Measurements from ENCODE around the gene RBM38.
A peak's percentile ranks its signal among the peaks of the same experiment; 100 is the strongest.
"Not testable (repeated sequence)": the region's sequence is repeated elsewhere in the genome, so short reads cannot be mapped to it uniquely, and the experiment has no call there.

Gene RBM38

DNA sequence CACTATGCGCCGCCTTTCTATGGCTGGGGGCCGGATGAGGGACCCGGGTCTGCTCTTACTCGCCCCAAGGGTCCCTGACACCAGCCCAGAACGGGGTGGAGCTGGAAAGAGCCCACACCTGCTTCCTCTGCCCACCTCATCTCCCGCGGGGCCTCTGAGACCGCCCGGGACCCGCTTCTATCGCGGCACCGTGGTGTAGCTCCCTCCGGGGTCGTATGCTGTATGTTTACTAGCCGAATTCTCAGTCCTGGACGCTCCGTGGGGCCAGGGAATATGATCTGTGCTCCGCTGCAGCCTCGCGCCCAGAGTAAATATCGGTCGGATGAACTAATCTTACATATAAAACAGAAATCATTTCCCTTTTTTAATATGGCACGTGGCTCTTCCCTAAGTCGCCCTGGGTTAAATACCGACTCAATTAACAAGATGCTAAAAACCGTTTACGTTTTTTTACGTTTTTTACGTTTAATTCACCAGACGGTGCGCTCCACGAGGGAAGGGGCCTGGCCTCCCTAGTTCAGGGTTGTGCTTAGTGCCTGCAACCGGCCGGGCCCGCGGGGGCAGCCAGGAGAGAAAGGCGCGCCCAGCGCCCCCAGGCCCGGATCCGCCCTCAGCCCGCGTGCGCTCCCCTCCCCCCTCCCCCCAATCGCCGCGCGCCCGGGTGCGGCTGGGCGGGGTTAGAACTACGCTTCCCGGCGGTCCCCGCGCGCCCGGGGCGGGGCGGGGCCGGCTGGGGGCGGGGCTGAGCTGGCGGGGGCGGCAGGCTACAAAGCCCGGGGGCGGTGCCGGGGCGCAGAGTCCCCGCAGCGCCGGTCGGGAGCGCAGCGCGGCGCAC, at the start of gene RBM38:
Gene RBM38, plus strand, starts transcription at position 793 of the 835 bp plus-strand sequence. CDS start 186 bp downstream, outside the sequence.
- peak; percentile 68 to 72 for DNase-seq (ENCODE audit: low read depth in 1 of 2, low spot score in 1 of 2)

DNA sequence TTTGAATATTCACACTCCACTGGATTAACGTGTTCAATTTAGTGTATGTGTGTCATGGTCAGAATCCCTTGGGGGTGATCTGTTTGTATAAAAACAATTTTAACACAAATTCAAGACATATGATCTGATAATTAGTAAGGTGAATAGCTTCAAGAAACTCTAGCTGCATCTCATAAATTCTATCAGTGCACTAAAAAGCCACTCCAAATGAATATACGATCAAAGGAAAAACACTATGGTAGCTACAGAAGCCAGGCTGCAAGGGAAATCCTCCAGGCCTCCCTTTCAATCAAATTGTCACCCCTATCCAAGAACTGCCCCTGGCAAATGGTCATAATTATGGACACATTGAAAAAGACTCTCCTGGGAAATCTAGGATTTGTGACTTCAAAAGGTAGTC, 49.5 kb upstream of the RBM38 start:
- no peak for DNase-seq (ENCODE audit: low read depth in 1 of 2, low spot score in 1 of 2)

DNA sequence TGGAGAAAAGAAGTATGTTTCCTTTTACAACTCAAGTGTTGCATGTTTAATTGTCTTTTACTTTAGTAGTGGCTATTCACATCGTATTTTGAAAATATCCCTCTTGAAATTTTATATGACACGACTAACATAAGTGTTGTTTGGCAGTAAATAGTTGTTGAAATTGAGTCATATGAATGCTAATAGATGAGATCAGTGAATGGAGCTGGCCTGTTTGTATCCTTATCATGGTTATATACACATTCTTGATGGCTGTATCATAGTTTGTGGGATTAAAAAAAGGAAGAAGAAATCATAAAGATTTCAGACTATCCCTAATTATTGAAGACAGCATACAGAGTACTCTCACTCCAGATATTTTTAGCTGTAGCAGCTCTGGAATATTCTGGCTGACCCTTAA, 48.4 kb upstream of the RBM38 start:
- no peak for DNase-seq (ENCODE audit: low read depth in 1 of 2, low spot score in 1 of 2)

DNA sequence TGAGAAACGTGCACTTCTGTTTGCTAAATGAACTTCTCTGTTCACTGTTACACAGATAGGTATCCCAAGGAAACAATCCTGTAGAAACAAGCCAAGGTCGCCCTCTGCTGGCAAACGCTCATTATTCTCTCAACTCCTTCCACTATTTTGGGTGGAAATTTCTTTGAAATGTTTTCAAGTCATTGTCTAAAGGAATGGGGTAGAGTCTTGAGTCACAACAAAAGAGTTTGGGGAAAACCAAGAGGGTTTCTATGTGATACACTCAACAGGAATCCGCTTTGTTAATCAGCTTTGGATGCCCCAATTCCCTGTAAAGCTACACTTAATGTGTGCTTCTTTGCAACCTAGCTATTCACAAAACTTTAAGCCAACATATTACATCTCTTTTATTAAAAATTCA, 44.7 kb upstream of the RBM38 start:
- peak; percentile 33 to 55 for DNase-seq (ENCODE audit: low read depth in 1 of 2, low spot score in 1 of 2)

DNA sequence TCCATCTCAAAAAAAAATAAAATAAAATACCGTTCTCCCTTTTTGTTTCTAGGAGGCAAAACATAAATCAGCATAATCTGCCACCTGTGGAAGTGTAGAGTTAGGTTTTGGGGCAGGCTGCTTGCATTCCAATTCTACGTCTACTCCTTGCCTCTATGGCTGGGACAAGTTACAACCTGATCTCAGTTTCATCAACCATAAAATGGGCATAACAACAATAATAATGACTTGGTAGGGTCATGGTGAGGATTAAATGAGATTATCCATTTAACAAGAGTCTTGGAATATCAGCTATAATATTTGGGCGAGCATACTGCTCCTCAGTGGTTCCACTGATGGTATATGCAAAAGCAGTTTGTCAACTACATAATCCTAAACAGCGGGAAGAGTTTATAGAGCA, 43.8 kb upstream of the RBM38 start:
- DNase-seq (ENCODE audit: low read depth in 1 of 2, low spot score in 1 of 2) = no peak

DNA sequence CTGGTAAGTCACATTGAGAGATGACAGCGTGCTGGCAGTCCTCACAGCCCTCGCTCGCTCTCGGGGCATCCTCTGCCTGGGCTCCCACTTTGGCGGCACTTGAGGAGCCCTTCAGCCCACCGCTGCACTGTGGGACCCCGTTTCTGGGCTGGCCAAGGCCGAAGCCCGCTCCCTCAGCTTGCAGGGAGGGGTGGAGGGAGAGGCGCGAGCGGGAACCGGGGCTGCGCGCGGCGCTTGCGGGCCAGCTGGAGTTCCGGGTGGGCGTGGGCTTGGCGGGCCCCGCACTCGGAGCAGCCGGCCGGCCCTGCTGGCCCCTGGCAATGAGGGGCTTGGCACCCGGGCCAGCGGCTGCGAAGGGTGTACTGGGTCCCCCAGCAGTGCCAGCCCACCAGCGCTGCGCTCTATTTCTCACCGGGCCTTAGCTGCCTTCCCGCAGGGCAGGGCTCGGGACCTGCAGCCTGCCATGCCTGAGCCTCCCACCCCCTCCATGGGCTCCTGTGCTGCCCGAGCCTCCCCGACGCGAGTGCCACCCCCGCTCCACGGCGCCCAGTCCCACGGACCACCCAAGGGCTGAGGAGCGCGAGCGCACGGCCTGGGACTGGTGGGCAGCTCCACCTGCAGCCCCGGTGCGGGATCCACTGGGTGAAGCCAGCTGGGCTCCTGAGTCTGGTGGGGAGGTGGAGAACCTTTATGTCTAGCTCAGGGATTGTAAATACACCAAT, 42.8 kb upstream of the RBM38 start:
- not testable (repeated sequence) for DNase-seq (ENCODE audit: low read depth in 1 of 2, low spot score in 1 of 2)

DNA sequence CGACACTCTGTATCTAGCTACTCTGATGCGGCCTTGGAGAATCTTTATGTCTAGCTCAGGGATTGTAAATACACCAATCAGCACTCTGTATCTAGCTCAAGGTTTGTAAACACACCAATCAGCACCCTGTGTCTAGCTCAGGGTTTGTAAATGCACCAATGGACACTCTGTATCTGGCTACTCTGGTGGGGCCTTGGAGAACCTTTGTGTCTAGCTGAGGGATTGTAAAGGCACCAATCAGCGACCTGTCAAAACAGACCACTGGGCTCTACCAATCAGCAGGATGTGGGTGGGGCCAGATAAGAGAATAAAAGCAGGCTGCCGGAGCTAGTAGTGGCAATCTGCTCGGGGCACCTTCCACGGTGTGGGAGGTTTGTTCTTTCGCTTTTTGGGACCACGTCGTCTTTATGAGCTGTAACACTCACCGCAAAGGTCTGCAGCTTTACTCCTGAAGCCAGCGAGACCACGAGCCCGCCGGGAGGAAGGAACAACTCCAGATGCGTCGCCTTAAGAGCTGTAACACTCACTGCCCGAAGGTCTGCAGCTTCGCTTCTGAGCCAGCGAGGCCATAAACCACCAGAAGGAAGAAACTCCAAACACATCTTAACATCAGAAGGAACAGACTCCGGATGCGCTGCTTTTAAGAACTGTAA, 42.1 kb upstream of the RBM38 start:
- not testable (repeated sequence) for DNase-seq (ENCODE audit: low read depth in 1 of 2, low spot score in 1 of 2)

DNA sequence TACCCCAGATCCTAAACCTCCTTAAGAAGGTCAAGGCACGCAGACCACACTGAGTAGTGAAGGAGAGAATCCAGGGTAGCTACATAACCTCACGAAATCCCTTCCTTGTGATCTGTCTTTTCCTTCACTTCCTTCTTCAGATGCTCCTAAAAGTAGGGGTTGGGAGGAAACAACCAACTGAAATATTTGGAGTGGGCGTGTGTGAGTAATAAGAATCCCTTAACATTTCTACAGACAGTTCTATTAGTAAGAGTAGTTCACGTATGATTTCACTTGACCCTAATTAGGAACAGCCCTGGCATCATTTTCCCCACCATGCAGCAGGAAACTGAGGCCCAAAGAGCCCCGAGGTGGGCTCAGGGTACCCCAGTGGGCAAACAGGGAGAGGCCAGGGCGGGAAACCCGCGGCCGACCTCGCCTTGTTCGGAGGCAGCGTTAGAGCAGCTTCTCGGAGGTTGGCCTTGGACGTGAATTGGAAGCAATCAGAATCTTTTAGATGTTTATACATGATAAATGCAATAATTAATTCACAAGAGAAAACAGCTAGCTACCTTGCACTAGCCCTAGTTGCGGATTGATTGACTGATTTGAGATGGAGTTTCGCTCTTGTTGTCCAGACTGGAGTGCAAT, 41.0 kb upstream of the RBM38 start:
- DNase-seq (ENCODE audit: low read depth in 1 of 2, low spot score in 1 of 2) = no peak

DNA sequence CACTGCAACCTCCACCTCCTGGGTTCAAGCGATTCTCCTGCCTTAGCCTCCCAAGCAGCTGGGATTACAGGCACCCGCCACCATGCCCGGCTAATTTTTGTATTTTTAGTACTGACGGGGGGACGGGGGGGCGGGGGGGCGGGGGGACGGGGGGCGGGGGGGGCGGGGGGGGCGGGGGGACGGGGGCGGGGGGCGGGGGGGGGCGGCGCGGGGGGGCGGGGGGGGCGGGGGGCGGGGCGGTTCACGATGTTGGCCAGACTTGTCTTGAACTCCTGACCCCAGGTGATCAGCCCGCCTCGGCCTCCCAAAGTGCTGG, 40.5 kb upstream of the RBM38 start:
- DNase-seq (ENCODE audit: low read depth in 1 of 2, low spot score in 1 of 2) = not testable (repeated sequence)

DNA sequence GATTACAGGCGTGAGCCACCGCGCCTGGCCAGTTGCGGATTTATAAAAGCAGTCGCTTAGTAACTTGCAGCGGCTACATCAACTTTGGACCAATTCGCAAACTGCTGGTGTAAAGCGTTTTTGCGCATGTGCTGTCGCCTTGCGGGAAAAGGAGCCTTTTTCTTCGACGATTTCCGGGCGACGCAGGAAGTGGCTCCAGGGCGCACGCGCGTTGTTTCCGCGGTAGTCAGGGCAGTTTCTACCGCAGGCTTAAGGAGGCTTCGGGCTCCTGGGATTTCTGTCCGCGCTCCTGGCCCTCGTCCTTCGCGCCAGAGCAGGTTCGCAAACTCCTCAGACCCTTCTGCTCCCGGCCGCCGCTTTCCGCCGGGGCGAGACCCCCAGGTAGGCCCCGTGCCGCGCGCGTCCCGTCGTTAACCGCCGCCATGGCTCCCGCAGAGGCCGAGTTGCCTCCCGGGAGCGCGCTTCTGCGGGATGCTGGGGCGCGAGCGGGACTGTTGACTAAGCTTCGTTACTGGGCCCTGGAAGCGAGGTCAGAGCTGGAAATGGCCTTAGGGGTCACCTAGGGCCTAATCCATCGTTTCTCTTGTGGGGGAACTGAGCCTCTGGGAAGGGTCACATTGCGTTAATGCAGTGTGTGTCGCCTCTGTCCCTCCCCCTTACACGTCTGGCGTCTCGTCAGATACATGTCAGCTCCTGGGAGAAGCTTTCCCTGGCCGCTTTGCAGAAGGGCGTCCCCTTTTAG, 40.0 kb upstream of the RBM38 start, which contains the start of gene RAE1:
Gene RAE1, plus strand, starts transcription at position 214 of the 742 bp plus-strand sequence. CDS start 2,784 bp downstream, outside the sequence.
- peak; percentile 79 to 89 for DNase-seq (ENCODE audit: low read depth in 1 of 2, low spot score in 1 of 2)

DNA sequence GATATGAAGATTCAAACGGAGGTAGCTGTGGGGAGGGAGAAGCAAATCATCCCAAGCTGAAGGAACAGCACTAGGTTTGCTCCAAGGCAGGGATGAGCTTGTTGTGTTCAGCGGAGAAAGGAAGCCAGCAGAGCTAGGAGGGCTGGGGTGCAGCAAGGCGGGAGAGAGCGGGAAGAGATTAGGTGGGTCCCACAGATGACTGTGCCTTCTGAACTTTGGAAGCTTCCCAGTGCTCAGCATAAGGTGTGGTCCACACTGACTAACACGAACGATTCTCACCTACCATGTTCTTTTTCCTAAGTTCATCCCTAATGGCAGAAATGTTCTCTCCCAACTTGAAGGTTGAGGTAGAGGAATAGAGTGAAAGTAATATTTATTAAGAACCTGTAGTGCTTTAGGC, 38.9 kb upstream of the RBM38 start:
- no peak for DNase-seq (ENCODE audit: low read depth in 1 of 2, low spot score in 1 of 2)

DNA sequence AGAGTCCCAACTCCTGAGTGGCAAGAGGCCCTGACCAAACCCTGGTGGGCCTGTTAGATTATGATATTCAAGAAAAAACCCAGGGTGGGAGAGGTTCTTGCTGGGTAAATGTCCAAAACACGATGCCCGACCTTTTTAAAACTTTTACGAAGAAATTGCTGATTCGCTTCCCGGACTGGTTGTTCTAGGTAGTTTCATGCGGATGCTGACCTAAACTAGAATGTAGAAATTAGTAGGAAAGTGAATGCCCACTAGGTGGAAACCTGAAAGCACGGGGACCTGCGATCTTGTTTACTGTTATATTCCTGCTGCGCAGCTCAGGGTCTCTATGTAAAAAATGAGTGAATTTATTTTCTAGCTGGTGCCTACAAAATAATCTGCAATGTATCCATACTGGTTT, 37.8 kb upstream of the RBM38 start:
- no peak for DNase-seq (ENCODE audit: low read depth in 1 of 2, low spot score in 1 of 2)

DNA sequence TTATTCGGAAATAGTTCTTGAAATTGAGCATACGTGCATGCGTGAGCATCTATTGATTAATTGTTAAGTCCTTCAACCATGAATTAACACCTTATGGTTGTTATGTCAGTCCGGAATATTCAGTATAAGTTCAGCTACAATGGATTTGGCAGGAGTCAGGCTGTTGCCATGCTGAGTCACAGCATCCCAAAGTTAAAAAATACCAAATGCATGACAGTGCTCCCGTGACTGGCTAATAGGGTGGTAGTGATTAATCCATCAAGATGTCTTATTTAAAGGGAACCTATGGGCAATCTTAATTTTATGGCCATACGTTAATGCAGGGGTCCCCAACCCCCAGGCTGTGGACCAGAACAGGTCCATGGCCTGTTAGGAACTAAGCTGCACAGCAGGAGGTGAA, 29.7 kb upstream of the RBM38 start:
- no peak for DNase-seq (ENCODE audit: low read depth in 1 of 2, low spot score in 1 of 2)

DNA sequence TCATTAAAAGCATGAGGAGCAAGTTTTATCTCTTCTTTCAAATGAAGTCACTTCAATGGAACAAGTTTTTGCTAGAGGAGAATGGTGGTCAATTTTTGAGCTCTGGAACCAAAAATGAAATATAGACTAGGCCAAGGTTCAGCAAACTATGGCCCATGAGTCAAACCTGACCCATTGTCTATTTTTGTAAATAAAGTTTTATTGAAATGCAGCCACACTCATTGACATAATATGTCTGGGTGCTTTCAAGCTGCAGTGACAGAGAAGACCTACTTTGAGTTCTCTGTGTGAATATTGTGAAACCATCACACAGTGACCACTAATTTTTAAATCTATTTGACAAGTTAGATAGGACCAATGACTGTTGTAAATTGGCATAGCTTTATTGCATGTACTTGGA, 26.7 kb upstream of the RBM38 start:
- no peak for DNase-seq (ENCODE audit: low read depth in 1 of 2, low spot score in 1 of 2)

DNA sequence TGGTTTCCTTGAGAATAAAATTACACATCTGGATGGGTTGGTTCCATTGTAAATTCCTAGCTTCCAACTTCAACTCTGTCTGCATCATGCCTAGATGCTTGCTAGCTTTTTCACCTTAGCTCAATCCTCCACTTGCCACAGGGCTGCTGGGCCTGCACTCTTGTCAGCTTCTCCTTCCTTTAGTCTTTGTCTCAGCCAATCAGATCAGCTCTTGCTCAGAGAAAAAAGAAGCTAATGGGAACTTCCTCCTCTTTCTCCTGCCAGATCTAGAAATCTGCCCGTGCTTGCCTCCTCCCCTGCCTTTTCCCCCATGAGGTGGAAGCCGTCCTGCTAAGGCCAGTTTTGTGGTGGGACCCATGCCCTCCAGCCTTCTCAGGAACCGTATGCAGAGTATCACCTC, 21.6 kb upstream of the RBM38 start:
- no peak for DNase-seq (ENCODE audit: low read depth in 1 of 2, low spot score in 1 of 2)

DNA sequence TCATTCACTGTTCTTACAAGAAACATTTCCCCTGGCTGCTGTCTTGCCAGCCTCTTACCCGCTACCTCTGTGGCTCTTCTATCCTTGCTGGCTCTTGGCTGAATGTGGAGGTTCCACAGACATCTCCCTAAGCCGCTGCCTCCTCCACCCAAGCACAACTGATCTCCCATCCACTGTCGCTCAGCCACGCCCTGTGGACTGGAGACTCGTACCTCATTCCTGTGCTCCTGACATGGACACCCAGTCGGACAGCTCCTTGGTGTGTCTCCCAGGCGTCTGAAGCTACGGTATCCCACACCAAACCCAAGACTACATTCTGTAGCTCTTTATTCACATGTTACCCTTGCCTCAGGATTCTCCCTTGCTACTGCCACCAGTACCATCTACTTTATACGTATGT, 20.9 kb upstream of the RBM38 start:
- no peak for DNase-seq (ENCODE audit: low read depth in 1 of 2, low spot score in 1 of 2)

DNA sequence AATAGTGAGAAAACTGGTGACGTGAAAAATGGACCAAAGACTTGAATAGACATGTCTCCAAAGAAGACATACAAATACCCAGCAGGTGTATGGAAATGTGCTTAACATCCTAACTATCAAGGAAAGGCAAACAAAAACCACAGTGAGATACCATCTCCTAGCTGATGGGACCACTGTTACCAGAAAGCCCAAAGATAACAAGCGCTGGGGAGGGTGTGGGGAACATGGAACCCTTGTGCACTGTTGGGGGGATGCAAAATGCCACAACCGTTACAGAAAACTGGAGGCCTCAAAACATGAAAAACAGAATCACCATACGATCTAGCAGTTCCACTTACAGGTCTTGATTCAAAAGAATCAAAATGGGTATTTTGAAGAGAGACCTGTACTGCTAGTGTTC, 19.8 kb upstream of the RBM38 start:
- no peak for DNase-seq (ENCODE audit: low read depth in 1 of 2, low spot score in 1 of 2)

DNA sequence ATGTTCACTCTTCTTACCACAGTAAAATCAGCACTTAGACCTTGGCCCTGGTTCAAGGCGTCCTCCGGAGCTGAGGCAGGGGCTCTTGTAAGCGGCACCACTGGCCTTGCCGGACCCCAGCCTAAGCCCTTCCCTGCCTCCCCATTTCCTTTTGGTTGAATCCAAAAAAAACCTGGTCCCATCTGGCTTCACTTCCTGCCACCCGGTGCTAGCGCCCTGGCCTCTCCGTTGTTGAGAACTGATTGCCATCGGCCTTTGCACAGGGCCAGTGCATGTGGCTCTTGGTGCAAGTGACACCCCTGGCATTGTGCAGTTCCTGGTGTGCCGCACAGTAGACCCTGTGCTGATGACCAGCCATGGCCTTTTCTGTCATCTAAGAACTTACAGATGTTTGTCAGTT, 19.0 kb upstream of the RBM38 start:
- DNase-seq (ENCODE audit: low read depth in 1 of 2, low spot score in 1 of 2) = no peak

DNA sequence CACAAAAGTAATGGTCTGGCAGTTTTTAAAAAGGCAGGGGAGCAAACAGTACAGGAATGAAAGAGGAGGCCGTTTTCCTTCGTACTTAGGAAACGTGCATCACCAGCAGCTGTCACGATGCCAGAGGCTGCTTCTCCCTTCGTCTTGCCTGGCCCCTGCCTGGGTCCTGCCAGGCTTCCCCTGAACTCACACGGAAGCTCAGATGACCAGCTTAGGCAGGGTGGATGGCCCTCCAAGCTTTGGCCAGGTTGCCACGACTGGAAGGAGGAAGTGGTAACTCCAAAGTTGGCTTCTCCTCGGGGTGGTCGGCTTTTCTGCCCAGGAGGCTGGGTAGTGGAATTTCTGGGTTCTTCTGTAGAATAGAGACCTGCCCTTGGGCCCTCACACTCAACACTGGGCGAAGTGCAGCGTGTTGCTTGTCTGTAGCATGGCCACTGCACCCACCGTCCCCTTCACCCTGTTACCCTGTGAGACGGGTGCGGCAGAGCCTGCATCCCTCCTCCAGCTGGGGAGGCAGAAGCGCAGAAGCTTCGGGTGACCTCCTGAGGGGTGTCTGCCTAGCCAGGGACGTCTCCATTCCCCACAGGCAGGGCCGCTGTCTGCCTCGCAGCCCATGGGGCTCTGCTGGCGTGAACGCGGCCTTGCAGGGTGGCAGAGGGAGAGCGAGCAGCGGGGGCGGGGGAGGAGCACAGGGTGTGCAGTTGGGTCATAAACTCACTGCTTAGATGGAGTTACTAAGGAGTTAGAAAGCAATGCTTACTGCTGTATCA, 18.4 kb upstream of the RBM38 start:
- DNase-seq (ENCODE audit: low read depth in 1 of 2, low spot score in 1 of 2) = no peak

DNA sequence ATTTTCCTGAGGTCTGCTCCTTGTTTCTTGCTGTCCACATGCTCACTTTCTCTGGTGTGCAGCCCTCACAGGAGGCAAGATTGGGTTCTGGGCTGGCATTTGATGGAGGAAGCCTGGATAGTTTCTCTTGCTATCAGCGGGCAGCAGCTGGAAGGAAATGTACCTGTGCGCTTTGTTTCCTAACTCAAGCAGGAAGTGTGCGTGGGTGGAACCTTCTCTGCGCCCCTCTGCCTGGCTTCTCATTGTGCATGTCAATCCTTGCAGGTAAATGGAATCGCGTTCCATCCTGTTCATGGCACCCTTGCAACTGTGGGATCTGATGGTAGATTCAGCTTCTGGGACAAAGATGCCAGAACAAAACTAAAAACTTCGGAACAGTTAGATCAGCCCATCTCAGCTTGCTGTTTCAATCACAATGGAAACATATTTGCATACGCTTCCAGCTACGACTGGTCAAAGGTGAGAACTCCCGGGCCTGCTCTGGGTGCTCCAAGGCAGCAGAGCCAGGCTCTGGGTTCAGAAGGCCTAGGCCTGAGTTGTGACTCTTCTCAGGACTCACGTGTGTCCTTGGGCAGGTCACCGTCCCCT, 16.8 kb upstream of the RBM38 start:
- DNase-seq (ENCODE audit: low read depth in 1 of 2, low spot score in 1 of 2) = no peak
